GM21723 (cell line): ENCODE measurements around the gene ALLC.

Experiments
- ATAC-seq: cut with Tn5 transposase; IDR thresholded peaks from one replicate; pipeline ENCODE4 v1.9.1; 2021; ENCODE audit warnings: mild to moderate bottlenecking, moderate library complexity; ENCODE audit not compliant: unreplicated experiment

ALLC gene

GRCh38 chr2:3639015-3639630, 18.9 kb upstream of the ALLC start:
- no peak for ATAC-seq

- no peak for ATAC-seq
These were observed 18.3 kb upstream of the ALLC start for GRCh38 chr2:3639653-3640052.

GRCh38 chr2:3641181-3641580, 16.8 kb upstream of the ALLC start:
- ATAC-seq, result no peak

- ATAC-seq, result no peak
These were observed 16.1 kb upstream of the ALLC start for GRCh38 chr2:3641841-3642421.

GRCh38 chr2:3642521-3643215, 15.3 kb upstream of the ALLC start:
- ATAC-seq, result no peak

GRCh38 chr2:3643371-3644245, 14.4 kb upstream of the ALLC start:
- ATAC-seq, result no peak

- ATAC-seq, result peak; percentile 80
These were observed 13.8 kb upstream of the ALLC start for GRCh38 chr2:3644246-3644525.

- no peak for ATAC-seq
These were observed 13.0 kb upstream of the ALLC start for GRCh38 chr2:3644891-3645605.

- ATAC-seq, result no peak
These were observed 12.1 kb upstream of the ALLC start for GRCh38 chr2:3645745-3646389.

GRCh38 chr2:3646446-3646845, 11.6 kb upstream of the ALLC start:
- no peak for ATAC-seq

GRCh38 chr2:3647246-3647645, 10.8 kb upstream of the ALLC start:
- ATAC-seq, result no peak

- ATAC-seq, result no peak
These were observed 10.0 kb upstream of the ALLC start for GRCh38 chr2:3647831-3648651.

- no peak for ATAC-seq
These were observed 9.3 kb upstream of the ALLC start for GRCh38 chr2:3648652-3649177.

- no peak for ATAC-seq
These were observed 8.4 kb upstream of the ALLC start for GRCh38 chr2:3649581-3649980.

GRCh38 chr2:3650140-3650920, 7.7 kb upstream of the ALLC start:
- ATAC-seq, result no peak

- peak; percentile 88 for ATAC-seq
These were observed 6.0 kb upstream of the ALLC start for GRCh38 chr2:3651691-3652648.

GRCh38 chr2:3652896-3653625, 4.9 kb upstream of the ALLC start:
- ATAC-seq, result no peak
